ENCODE measurements around the gene RCBTB2. TPM values are rescaled to one million over a fixed set of nuclear protein-coding genes. Genes with fewer than 3 reads are reported as not detected.
"Not testable (repeated sequence)": the region's sequence is repeated elsewhere in the genome, so short reads cannot be mapped to it uniquely, and the experiment has no call there.

Gene RCBTB2
- 20.1 TPM for total RNA-seq
- long read RNA-seq, transcript RCBTB2-201 (15 exons, 3,232 nt): major isoform, 13 of 30 reads
- long read RNA-seq, partial matches to known transcripts: 6 of 30 reads
- long read RNA-seq, other reads (novel, unspliced or antisense): 9 of 30 reads

- ATAC-seq (peak; percentile 98 to 99), DNase-seq (peak; percentile 99)
- Histone ChIP-seq H3K36me3 (no peaks in the 10 kb centered on the region), H3K27ac (peak within 1 kb of the TSS; percentile 98), H3K4me1 (peaks cover 28% of the 10 kb centered on the region), H3K4me3 (peak within 1 kb of the TSS; percentile 76), H3K27me3 (ENCODE audit: low read depth) (no peaks in the 10 kb centered on the region), H3K9me3 (no peaks in the 10 kb centered on the region)
- TF ChIP-seq CTCF (IDR thresholded peaks at IDR 0.05): no peak
- intact Hi-C loops (cut with DNase I): no loop called here
These were observed at the start of gene RCBTB2 for GRCh38 chr13:48532506-48533499. Gene RCBTB2, minus strand, starts transcription at chr13:48533080. Its CDS starts 11,141 bp downstream, at chr13:48521939.

GRCh38 chr13:48582084-48582483 lies 49.2 kb upstream of the RCBTB2 start:
- H3K27ac ChIP-seq: no peak overlapping the region
- DNase-seq: no peak
- no peak for TF ChIP-seq CTCF (IDR thresholded peaks at IDR 0.05)
- ATAC-seq: no peak
- no peaks in the 10 kb centered on the region for H3K9me3 ChIP-seq
- intact Hi-C loops (cut with DNase I): loop anchor here (10.0 kb wide), 1 partner anchor 247 kb away; no protein-coding TSS in a partner anchor
- no peaks in the 10 kb centered on the region for H3K27me3 ChIP-seq (ENCODE audit: low read depth)
- H3K4me1 ChIP-seq: peaks cover 45% of the 10 kb centered on the region
- H3K4me3 ChIP-seq: no peak overlapping the region
- H3K36me3 ChIP-seq: no peaks in the 10 kb centered on the region

GRCh38 chr13:48580896-48581295 lies 48.0 kb upstream of the RCBTB2 start:
- Histone ChIP-seq H3K9me3 (no peaks in the 10 kb centered on the region), H3K4me1 (peaks cover 35% of the 10 kb centered on the region), H3K4me3 (no peak overlapping the region), H3K27ac (no peak overlapping the region), H3K36me3 (no peaks in the 10 kb centered on the region), H3K27me3 (ENCODE audit: low read depth) (no peaks in the 10 kb centered on the region)
- ATAC-seq (no peak), DNase-seq (no peak)
- intact Hi-C loops (cut with DNase I): loop anchor here (10.0 kb wide), 1 partner anchor 246 kb away; no protein-coding TSS in a partner anchor
- TF ChIP-seq CTCF (IDR thresholded peaks at IDR 0.05): no peak

- Histone ChIP-seq H3K9me3 (no peaks in the 10 kb centered on the region), H3K4me3 (no peak overlapping the region), H3K27ac (no peak overlapping the region), H3K4me1 (peaks cover 29% of the 10 kb centered on the region), H3K27me3 (ENCODE audit: low read depth) (no peaks in the 10 kb centered on the region), H3K36me3 (no peaks in the 10 kb centered on the region)
- intact Hi-C loops (cut with DNase I): loop anchor here (10.0 kb wide), 1 partner anchor 245 kb away; no protein-coding TSS in a partner anchor
- DNase-seq (no peak), ATAC-seq (peak; percentile 68 to 80)
- TF ChIP-seq CTCF (IDR thresholded peaks at IDR 0.05): peak; percentile 78
These were observed 47.4 kb upstream of the RCBTB2 start for GRCh38 chr13:48580185-48580803.

- not testable (repeated sequence) for H3K9me3 ChIP-seq; H3K27me3 ChIP-seq (ENCODE audit: low read depth); ATAC-seq; DNase-seq; H3K27ac ChIP-seq; H3K4me3 ChIP-seq; H3K36me3 ChIP-seq
- H3K4me1 ChIP-seq: peaks cover 25% of the 10 kb centered on the region
- intact Hi-C loops (cut with DNase I): loop anchor here (10.0 kb wide), 1 partner anchor 245 kb away; no protein-coding TSS in a partner anchor
These were observed 47.0 kb upstream of the RCBTB2 start for GRCh38 chr13:48579919-48580180.

Data from lower lobe of right lung (tissue), 2 donors.